Activated CD4-positive, alpha-beta T cell treated with anti-CD3 and anti-CD28 coated beads for 36 hours (primary cell): Measurements from ENCODE around the gene FGFBP3. TPM values are rescaled to one million over a fixed set of nuclear protein-coding genes. Genes with fewer than 3 reads are reported as not detected.
A peak's percentile ranks its signal among the peaks of the same experiment; 100 is the strongest.

Experiments used
- ATAC-seq: fragments of 200-7000 bp; cut with Tn5 transposase; one replicate; pipeline ENCODE4 v1.10.0; 2021; ENCODE audit warnings: mild to moderate bottlenecking, moderate library complexity
- CTCF ChIA-PET: fragments of 350-600 bp; sonication (Branson Sonifier 250); formaldehyde crosslinking; loops from one replicate; lab custom pipeline; 2021; ENCODE audit warnings: antibody characterized with exemption; lab: Charles Lee
- POLR2A ChIA-PET: fragments of 350-600 bp; sonication (Branson Sonifier 250); formaldehyde crosslinking; loops from one replicate; lab custom pipeline; 2021; ENCODE audit warnings: antibody characterized with exemption, inconsistent platforms; lab: Charles Lee
- DNase-seq: peaks from one replicate; pipeline ENCODE4 v3.0.0-alpha.2; 2020
- H3K27ac Mint-ChIP-seq: one replicate; pipeline ENCODE4 v1.8.0; 2021; ENCODE audit warnings: mixed read lengths
- H3K27me3 Mint-ChIP-seq: one replicate; pipeline ENCODE4 v1.8.0; 2021; ENCODE audit warnings: mixed read lengths
- H3K36me3 Mint-ChIP-seq: one replicate; pipeline ENCODE4 v1.8.0; 2021; ENCODE audit warnings: low read depth, mixed read lengths
- H3K4me1 Mint-ChIP-seq: one replicate; pipeline ENCODE4 v1.8.0; 2021; ENCODE audit warnings: mixed read lengths
- H3K4me3 Mint-ChIP-seq: one replicate; pipeline ENCODE4 v1.8.0; 2021; ENCODE audit warnings: mild to moderate bottlenecking, moderate library complexity, mixed read lengths
- H3K9me3 Mint-ChIP-seq: one replicate; pipeline ENCODE4 v1.8.0; 2021; ENCODE audit warnings: low read depth, mixed read lengths
- intact Hi-C, 2 experiments: fragments of 100-400 bp; cut with DNase I in 1 of 2; cut with micrococcal nuclease in 1 of 2; formaldehyde crosslinking; loops; one replicate each; pipeline versions ENCODE4 v1.14.2 to v1.15.1; 2022 to 2024; cut with DNase I, micrococcal nuclease
- total RNA-seq, 2 experiments: library from RNA; stranded (reverse); gene quantifications; one replicate each; pipeline ENCODE4 v1.2.3, GENCODE V29; 2021

The FGFBP3 gene
- total RNA-seq = 1 to 10 TPM; 1.5 TPM

- H3K9me3 Mint-ChIP-seq = no peaks in the 10 kb centered on the region
- H3K4me3 Mint-ChIP-seq = peak within 1 kb of the TSS; percentile 87
- ATAC-seq (peak; percentile 44), DNase-seq (peak; percentile 66)
- H3K4me1 Mint-ChIP-seq = peaks cover 21% of the 10 kb centered on the region
- ChIA-PET POLR2A (interaction anchor here (1.0 to 2.6 kb wide), 3 partner anchors 15 to 111 kb away, joined by 3 to 13 read pairs (median 3); partner anchors contain the start of genes BTAF1 and TNKS2), CTCF (interaction anchor here (0.7 to 1.9 kb wide), 15 partner anchors 9 to 153 kb away, joined by 3 to 13 read pairs (median 4); partner anchors contain the start of genes BTAF1 and TNKS2)
- H3K27ac Mint-ChIP-seq = peak within 1 kb of the TSS; percentile 58
- H3K36me3 Mint-ChIP-seq = peaks cover 4% of the 10 kb centered on the region
- peaks cover 5% of the 10 kb centered on the region for H3K27me3 Mint-ChIP-seq
- intact Hi-C loops = loop anchor here (2.0 to 10.0 kb wide), 5 partner anchors 50 to 1034 kb away; partner anchors contain the start of genes HECTD2 (in 1 of the 2) and RPP30 (in 1 of the 2)
Observed at GRCh38 chr10:91909117-91909677, at the start of gene FGFBP3. Gene FGFBP3, minus strand, starts transcription at chr10:91909486. Its CDS starts 517 bp downstream, at chr10:91908969.

GRCh38 chr10:91957091-91957490, 47.8 kb upstream of the FGFBP3 start:
- DNase-seq = no peak
- ChIA-PET POLR2A (no interaction called here), CTCF (interaction anchor here (1.7 kb wide), 1 partner anchor 33 kb away, joined by 3 read pairs; the partner anchor contains the start of gene BTAF1)
- H3K4me3 Mint-ChIP-seq = no peak overlapping the region
- H3K27ac Mint-ChIP-seq = no peak overlapping the region
- H3K4me1 Mint-ChIP-seq = no peaks in the 10 kb centered on the region
- intact Hi-C loops = no loop called here
- peaks cover 58% of the 10 kb centered on the region for H3K36me3 Mint-ChIP-seq
- no peaks in the 10 kb centered on the region for H3K27me3 Mint-ChIP-seq
- ATAC-seq = no peak
- no peaks in the 10 kb centered on the region for H3K9me3 Mint-ChIP-seq

GRCh38 chr10:91955114-91955513, 45.8 kb upstream of the FGFBP3 start:
- H3K9me3 Mint-ChIP-seq = no peaks in the 10 kb centered on the region
- H3K27me3 Mint-ChIP-seq = no peaks in the 10 kb centered on the region
- H3K36me3 Mint-ChIP-seq = peaks cover 58% of the 10 kb centered on the region
- H3K4me1 Mint-ChIP-seq = no peaks in the 10 kb centered on the region
- intact Hi-C loops = no loop called here
- no peak for DNase-seq
- CTCF ChIA-PET = interaction anchor here (1.3 kb wide), 1 partner anchor 9 kb away, joined by 3 read pairs; no protein-coding TSS in a partner anchor
- ATAC-seq = no peak
- POLR2A ChIA-PET = no interaction called here
- H3K4me3 Mint-ChIP-seq = no peak overlapping the region
- no peak overlapping the region for H3K27ac Mint-ChIP-seq

- Mint-ChIP-seq H3K27ac (no peak overlapping the region), H3K27me3 (no peaks in the 10 kb centered on the region), H3K4me1 (no peaks in the 10 kb centered on the region), H3K36me3 (peaks cover 56% of the 10 kb centered on the region), H3K9me3 (no peaks in the 10 kb centered on the region), H3K4me3 (no peak overlapping the region)
- intact Hi-C loops = no loop called here
- ATAC-seq (no peak), DNase-seq (no peak)
- ChIA-PET CTCF (interaction anchor here (0.9 kb wide), 1 partner anchor 13 kb away, joined by 3 read pairs; no protein-coding TSS in a partner anchor), POLR2A (no interaction called here)
Observed at GRCh38 chr10:91953600-91954160, 44.4 kb upstream of the FGFBP3 start.

GRCh38 chr10:91944880-91945630, 35.8 kb upstream of the FGFBP3 start:
- intact Hi-C loops = loop anchor here (1.0 to 10.0 kb wide), 9 partner anchors 18 to 900 kb away; partner anchors contain the start of gene EXOC6 (in 1 of the 2)
- no peak overlapping the region for H3K4me3 Mint-ChIP-seq
- no peaks in the 10 kb centered on the region for H3K9me3 Mint-ChIP-seq
- H3K27ac Mint-ChIP-seq = peak overlapping the region; percentile 77
- H3K27me3 Mint-ChIP-seq = no peaks in the 10 kb centered on the region
- ATAC-seq = peak; percentile 98
- ChIA-PET POLR2A (interaction anchor here (0.6 to 1.3 kb wide), 3 partner anchors 17 to 93 kb away, joined by 3 to 4 read pairs (median 4); no protein-coding TSS in a partner anchor), CTCF (interaction anchor here (0.6 to 1.0 kb wide), 6 partner anchors 12 to 396 kb away, joined by 3 to 4 read pairs (median 3); partner anchors contain the start of gene BTAF1)
- peaks cover 24% of the 10 kb centered on the region for H3K4me1 Mint-ChIP-seq
- peaks cover 49% of the 10 kb centered on the region for H3K36me3 Mint-ChIP-seq
- DNase-seq = peak; percentile 36

- ChIA-PET POLR2A (interaction anchor here (0.6 to 1.1 kb wide), 2 partner anchors 18 to 428 kb away, joined by 3 read pairs; partner anchors contain the start of gene BTAF1), CTCF (interaction anchor here (1.1 to 1.5 kb wide), 7 partner anchors 9 to 182 kb away, joined by 3 to 6 read pairs (median 3); partner anchors contain the start of gene BTAF1)
- Mint-ChIP-seq H3K4me3 (no peak overlapping the region), H3K4me1 (peaks cover 32% of the 10 kb centered on the region), H3K27ac (no peak overlapping the region), H3K27me3 (no peaks in the 10 kb centered on the region), H3K9me3 (no peaks in the 10 kb centered on the region), H3K36me3 (peaks cover 43% of the 10 kb centered on the region)
- intact Hi-C loops = loop anchor here in 1 of 2 experiments (10.0 kb wide), 1 partner anchor 903 kb away; the partner anchor contains the start of gene EXOC6
- DNase-seq = no peak
- no peak for ATAC-seq
Observed at GRCh38 chr10:91941426-91941825, 32.1 kb upstream of the FGFBP3 start.

GRCh38 chr10:91939653-91940052, 30.4 kb upstream of the FGFBP3 start:
- Mint-ChIP-seq H3K4me1 (peaks cover 26% of the 10 kb centered on the region), H3K27me3 (no peaks in the 10 kb centered on the region), H3K4me3 (no peak overlapping the region), H3K9me3 (no peaks in the 10 kb centered on the region), H3K36me3 (peaks cover 44% of the 10 kb centered on the region), H3K27ac (no peak overlapping the region)
- ChIA-PET POLR2A (no interaction called here), CTCF (no interaction called here)
- ATAC-seq (no peak), DNase-seq (no peak)
- intact Hi-C loops = loop anchor here in 1 of 2 experiments (10.0 kb wide), 1 partner anchor 905 kb away; the partner anchor contains the start of gene EXOC6

- ATAC-seq (no peak), DNase-seq (no peak)
- peaks cover 48% of the 10 kb centered on the region for H3K4me1 Mint-ChIP-seq
- H3K27ac Mint-ChIP-seq = no peak overlapping the region
- intact Hi-C loops = no loop called here
- H3K36me3 Mint-ChIP-seq = peaks cover 54% of the 10 kb centered on the region
- no peak overlapping the region for H3K4me3 Mint-ChIP-seq
- POLR2A ChIA-PET = no interaction called here
- H3K9me3 Mint-ChIP-seq = no peaks in the 10 kb centered on the region
- CTCF ChIA-PET = interaction anchor here (0.7 to 1.8 kb wide), 2 partner anchors 11 to 23 kb away, joined by 3 to 4 read pairs; no protein-coding TSS in a partner anchor
- H3K27me3 Mint-ChIP-seq = no peaks in the 10 kb centered on the region
Observed at GRCh38 chr10:91935886-91936285, 26.6 kb upstream of the FGFBP3 start.

- DNase-seq = no peak
- ChIA-PET CTCF (interaction anchor here (1.3 to 1.8 kb wide), 3 partner anchors 9 to 12 kb away, joined by 3 to 8 read pairs (median 6); partner anchors contain the start of gene BTAF1), POLR2A (interaction anchor here (0.8 to 1.3 kb wide), 2 partner anchors 9 to 45 kb away, joined by 3 read pairs; partner anchors contain the start of gene BTAF1)
- Mint-ChIP-seq H3K27ac (no peak overlapping the region), H3K4me1 (peaks cover 56% of the 10 kb centered on the region), H3K9me3 (no peaks in the 10 kb centered on the region), H3K4me3 (no peak overlapping the region), H3K27me3 (no peaks in the 10 kb centered on the region), H3K36me3 (peaks cover 44% of the 10 kb centered on the region)
- intact Hi-C loops = no loop called here
- ATAC-seq = no peak
Observed at GRCh38 chr10:91932737-91933136, 23.5 kb upstream of the FGFBP3 start.

- DNase-seq = no peak
- no peak overlapping the region for H3K27ac Mint-ChIP-seq
- ChIA-PET POLR2A (interaction anchor here (1.3 kb wide), 1 partner anchor 8 kb away, joined by 3 read pairs; the partner anchor contains the start of gene BTAF1), CTCF (interaction anchor here (0.7 to 1.8 kb wide), 4 partner anchors 8 to 634 kb away, joined by 3 to 8 read pairs (median 5); partner anchors contain the start of gene BTAF1)
- no peak for ATAC-seq
- no peaks in the 10 kb centered on the region for H3K27me3 Mint-ChIP-seq
- H3K4me1 Mint-ChIP-seq = peaks cover 62% of the 10 kb centered on the region
- H3K36me3 Mint-ChIP-seq = peaks cover 42% of the 10 kb centered on the region
- H3K4me3 Mint-ChIP-seq = no peak overlapping the region
- intact Hi-C loops = no loop called here
- no peaks in the 10 kb centered on the region for H3K9me3 Mint-ChIP-seq
Observed at GRCh38 chr10:91931526-91932190, 22.4 kb upstream of the FGFBP3 start.
